ENCODE measurements around the gene CALD1. TPM values are rescaled to one million over a fixed set of nuclear protein-coding genes. Genes with fewer than 3 reads are reported as not detected.
"Not testable (repeated sequence)": the region's sequence is repeated elsewhere in the genome, so short reads cannot be mapped to it uniquely, and the experiment has no call there.

The CALD1 gene
- total RNA-seq, 2 experiments from 2014 or later, result 0.33 TPM; not detected in 1

DNA sequence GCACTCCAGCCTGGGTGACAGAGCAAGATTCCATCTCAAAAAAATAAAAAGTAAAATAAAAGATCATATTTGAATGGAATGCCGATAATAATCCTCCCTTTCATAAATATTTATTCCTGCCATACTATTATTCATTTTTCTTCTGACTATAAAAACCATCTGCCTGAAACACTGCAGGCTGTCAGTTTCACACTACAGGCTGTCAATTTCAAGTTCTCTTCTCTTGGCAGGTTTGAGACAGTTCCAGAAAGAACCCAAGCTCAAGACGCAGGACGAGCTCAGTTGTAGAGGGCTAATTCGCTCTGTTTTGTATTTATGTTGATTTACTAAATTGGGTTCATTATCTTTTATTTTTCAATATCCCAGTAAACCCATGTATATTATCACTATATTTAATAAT lies 188.7 kb downstream of the CALD1 start:
- ATAC-seq (ENCODE audit: poor library complexity), result no peak
- TF ChIP-seq, protein P1, sequence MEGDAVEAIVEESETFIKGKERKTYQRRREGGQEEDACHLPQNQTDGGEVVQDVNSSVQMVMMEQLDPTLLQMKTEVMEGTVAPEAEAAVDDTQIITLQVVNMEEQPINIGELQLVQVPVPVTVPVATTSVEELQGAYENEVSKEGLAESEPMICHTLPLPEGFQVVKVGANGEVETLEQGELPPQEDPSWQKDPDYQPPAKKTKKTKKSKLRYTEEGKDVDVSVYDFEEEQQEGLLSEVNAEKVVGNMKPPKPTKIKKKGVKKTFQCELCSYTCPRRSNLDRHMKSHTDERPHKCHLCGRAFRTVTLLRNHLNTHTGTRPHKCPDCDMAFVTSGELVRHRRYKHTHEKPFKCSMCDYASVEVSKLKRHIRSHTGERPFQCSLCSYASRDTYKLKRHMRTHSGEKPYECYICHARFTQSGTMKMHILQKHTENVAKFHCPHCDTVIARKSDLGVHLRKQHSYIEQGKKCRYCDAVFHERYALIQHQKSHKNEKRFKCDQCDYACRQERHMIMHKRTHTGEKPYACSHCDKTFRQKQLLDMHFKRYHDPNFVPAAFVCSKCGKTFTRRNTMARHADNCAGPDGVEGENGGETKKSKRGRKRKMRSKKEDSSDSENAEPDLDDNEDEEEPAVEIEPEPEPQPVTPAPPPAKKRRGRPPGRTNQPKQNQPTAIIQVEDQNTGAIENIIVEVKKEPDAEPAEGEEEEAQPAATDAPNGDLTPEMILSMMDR (IDR thresholded peaks at IDR 0.05), result no peak
- Mint-ChIP-seq H3K4me3 (no peak overlapping the region), H3K9me3 (no peaks in the 10 kb centered on the region), H3K27ac (no peak overlapping the region), H3K4me1 (ENCODE audit: low read depth) (peaks cover 6% of the 10 kb centered on the region), H3K27me3 (peaks cover 12% of the 10 kb centered on the region), H3K36me3 (ENCODE audit: low read depth) (no peaks in the 10 kb centered on the region)
- Histone ChIP-seq H3K27ac (ENCODE audit: low read depth in 1 of 2, low read length in 2 of 2) (no peak overlapping the region), H3K27me3 (ENCODE audit: control insufficient read depth in 1 of 2, insufficient read depth in 2 of 2, low read length in 2 of 2) (no peaks in the 10 kb centered on the region), H3K9me3 (ENCODE audit: control insufficient read depth in 1 of 2, insufficient read depth in 1 of 2, low read length in 2 of 2) (no peaks in the 10 kb centered on the region), H3K4me3 (ENCODE audit: low read length) (no peak overlapping the region), H3K36me3 (ENCODE audit: insufficient read depth, low read length) (no peaks in the 10 kb centered on the region), H3K4me1 (ENCODE audit: insufficient read depth, low read length) (no peaks in the 10 kb centered on the region)
- CTCF ChIA-PET, result interaction anchor here (0.5 kb wide), 1 partner anchor 21 kb away, joined by 3 read pairs; no protein-coding TSS in a partner anchor
- POLR2A ChIA-PET, result no interaction called here
- intact Hi-C loops (cut with DNase I, micrococcal nuclease), result no loop called here
- DNase-seq, result no peak

DNA sequence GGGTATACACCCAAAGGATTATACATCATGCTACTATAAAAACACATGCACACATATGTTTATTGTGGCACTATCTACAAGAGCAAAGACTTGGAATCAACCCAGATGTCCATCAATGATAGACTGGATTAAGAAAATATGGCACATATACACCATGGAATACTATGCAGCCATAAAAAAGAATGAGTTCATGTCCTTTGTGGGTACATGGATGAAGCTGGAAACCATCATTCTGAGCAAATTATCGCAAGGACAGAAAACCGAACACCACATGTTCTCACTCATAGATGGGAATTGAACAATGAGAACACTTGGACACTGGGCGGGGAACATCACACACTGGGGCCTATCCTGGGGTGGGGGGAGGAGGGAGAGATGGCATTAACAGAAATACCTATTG lies 202.2 kb downstream of the CALD1 start:
- H3K4me1 ChIP-seq (ENCODE audit: insufficient read depth, low read length); ATAC-seq (ENCODE audit: poor library complexity); H3K27ac ChIP-seq (ENCODE audit: low read depth in 1 of 2, low read length in 2 of 2); H3K27me3 Mint-ChIP-seq; DNase-seq; H3K27me3 ChIP-seq (ENCODE audit: control insufficient read depth in 1 of 2, insufficient read depth in 2 of 2, low read length in 2 of 2); H3K9me3 Mint-ChIP-seq; H3K27ac Mint-ChIP-seq; H3K36me3 Mint-ChIP-seq (ENCODE audit: low read depth); POLR2A ChIA-PET; H3K4me3 ChIP-seq (ENCODE audit: low read length); CTCF ChIA-PET; H3K9me3 ChIP-seq (ENCODE audit: control insufficient read depth in 1 of 2, insufficient read depth in 1 of 2, low read length in 2 of 2); H3K36me3 ChIP-seq (ENCODE audit: insufficient read depth, low read length); H3K4me3 Mint-ChIP-seq: not testable (repeated sequence)
- H3K4me1 Mint-ChIP-seq (ENCODE audit: low read depth), result peaks cover 16% of the 10 kb centered on the region
- intact Hi-C loops (cut with DNase I, micrococcal nuclease), result loop anchor here in 1 of 2 experiments (10.0 kb wide), 1 partner anchor 527 kb away; the partner anchor contains the start of gene AKR1B1

DNA sequence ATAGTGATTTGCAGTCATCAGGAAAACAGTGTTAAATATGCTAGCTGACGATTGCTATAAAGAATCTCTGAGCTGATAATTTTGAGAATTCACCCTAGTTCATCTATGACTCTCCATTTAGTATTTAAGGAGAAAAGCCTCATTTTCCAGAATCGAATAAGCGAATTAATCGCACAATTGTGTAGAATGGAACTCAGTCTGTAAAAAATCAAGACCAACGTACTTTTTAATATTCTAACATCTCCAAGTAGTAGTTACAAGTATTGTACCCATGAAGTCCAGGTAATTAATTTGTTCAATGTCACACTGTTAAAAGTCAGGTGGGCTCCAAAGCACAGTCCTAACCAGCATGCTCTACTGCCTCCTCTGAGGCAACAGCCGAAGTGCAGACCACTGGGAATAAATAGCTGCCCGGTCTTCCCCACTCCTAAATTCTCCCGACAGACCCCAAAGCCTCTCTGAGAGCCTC lies 206.5 kb downstream of the CALD1 start:
- intact Hi-C loops (cut with DNase I, micrococcal nuclease), result loop anchor here (1.0 to 10.0 kb wide), 7 partner anchors 161 to 531 kb away; partner anchors contain the start of genes TMEM140 (in 2 of the 2), WDR91 (in 2 of the 2), AKR1B1 (in 1 of the 2) and CYREN (in 1 of the 2)
- Mint-ChIP-seq H3K36me3 (ENCODE audit: low read depth) (peaks cover 20% of the 10 kb centered on the region), H3K27ac (peak overlapping the region; percentile 94), H3K27me3 (no peaks in the 10 kb centered on the region), H3K9me3 (no peaks in the 10 kb centered on the region), H3K4me3 (peak overlapping the region; percentile 97), H3K4me1 (ENCODE audit: low read depth) (peaks cover 39% of the 10 kb centered on the region)
- TF ChIP-seq, protein P1 (IDR thresholded peaks at IDR 0.05), result no peak
- ATAC-seq (ENCODE audit: poor library complexity) (peak; percentile 67), DNase-seq (no peak)
- H3K36me3 ChIP-seq (ENCODE audit: insufficient read depth, low read length), result no peaks in the 10 kb centered on the region
- H3K27me3 ChIP-seq (ENCODE audit: control insufficient read depth in 1 of 2, insufficient read depth in 2 of 2, low read length in 2 of 2), result no peaks in the 10 kb centered on the region
- ChIA-PET POLR2A (interaction anchor here (1.0 to 4.8 kb wide), 10 partner anchors 9 to 527 kb away, joined by 3 to 70 read pairs (median 8); partner anchors contain the start of genes AKR1B1, BPGM, CYREN and TMEM140), CTCF (interaction anchor here (0.6 to 4.1 kb wide), 24 partner anchors 8 to 677 kb away, joined by 3 to 45 read pairs (median 4); partner anchors contain the start of genes CYREN, STMP1, TMEM140 and WDR91)
- peak overlapping the region; percentile 90 for H3K4me3 ChIP-seq (ENCODE audit: low read length)
- H3K4me1 ChIP-seq (ENCODE audit: insufficient read depth, low read length), result no peaks in the 10 kb centered on the region
- H3K27ac ChIP-seq (ENCODE audit: low read depth in 1 of 2, low read length in 2 of 2), result peak overlapping the region; percentile 89 to 92
- H3K9me3 ChIP-seq (ENCODE audit: control insufficient read depth in 1 of 2, insufficient read depth in 1 of 2, low read length in 2 of 2), result no peaks in the 10 kb centered on the region
